Esophagus mucosa (tissue), 1 donor: ENCODE results near the gene HTT. TPM values are rescaled to one million over a fixed set of nuclear protein-coding genes. Genes with fewer than 3 reads are reported as not detected.
"Not testable (repeated sequence)": the region's sequence is repeated elsewhere in the genome, so short reads cannot be mapped to it uniquely, and the experiment has no call there.

Experiments
- ATAC-seq: fragments of 200-7000 bp; cut with Tn5 transposase; one replicate; pipeline ENCODE4 v1.9.1; 2020
- total RNA-seq: library from RNA; stranded (reverse); gene quantifications from one replicate; pipeline ENCODE4 v1.2.4, GENCODE V29; 2023
- donor health status: DM: yes; HTN: yes; CAD: no.

Gene HTT
- total RNA-seq, 1 donor from 2014 or later, result 39.6 TPM

- ATAC-seq, result no peak
Measured at GRCh38 chr4:3123181-3123671, 48.7 kb downstream of the HTT start.

GRCh38 chr4:3124070-3124767 is 49.7 kb downstream of the HTT start:
- no peak for ATAC-seq

GRCh38 chr4:3127112-3127511 is 52.6 kb downstream of the HTT start:
- ATAC-seq, result no peak

GRCh38 chr4:3128058-3128457 is 53.6 kb downstream of the HTT start:
- ATAC-seq, result no peak

GRCh38 chr4:3128976-3129375 is 54.5 kb downstream of the HTT start:
- no peak for ATAC-seq

GRCh38 chr4:3130201-3130600 is 55.7 kb downstream of the HTT start:
- ATAC-seq, result no peak

GRCh38 chr4:3130826-3131225 is 56.3 kb downstream of the HTT start:
- no peak for ATAC-seq

- ATAC-seq, result no peak
Measured at GRCh38 chr4:3134201-3134600, 59.7 kb downstream of the HTT start.

- ATAC-seq, result no peak
Measured at GRCh38 chr4:3135155-3136011, 60.9 kb downstream of the HTT start.

GRCh38 chr4:3136454-3136853 is 62.0 kb downstream of the HTT start:
- no peak for ATAC-seq

- ATAC-seq, result no peak
Measured at GRCh38 chr4:3137908-3138307, 63.4 kb downstream of the HTT start.

GRCh38 chr4:3145234-3145924 is 70.9 kb downstream of the HTT start:
- ATAC-seq, result no peak

GRCh38 chr4:3148926-3149325 is 74.4 kb downstream of the HTT start:
- ATAC-seq, result no peak

GRCh38 chr4:3151238-3151637 is 76.8 kb downstream of the HTT start:
- ATAC-seq, result not testable (repeated sequence)

- ATAC-seq, result no peak
Measured at GRCh38 chr4:3157366-3157765, 82.9 kb downstream of the HTT start.

GRCh38 chr4:3158841-3159240 is 84.4 kb downstream of the HTT start:
- no peak for ATAC-seq

GRCh38 chr4:3160438-3160837 is 86.0 kb downstream of the HTT start:
- ATAC-seq, result no peak

GRCh38 chr4:3161044-3161443 is 86.6 kb downstream of the HTT start:
- ATAC-seq, result not testable (repeated sequence)

GRCh38 chr4:3166434-3166833 is 92.0 kb downstream of the HTT start:
- not testable (repeated sequence) for ATAC-seq

GRCh38 chr4:3168029-3168428 is 93.5 kb downstream of the HTT start:
- ATAC-seq, result peak; percentile 11

GRCh38 chr4:3174371-3175338 is 100.2 kb downstream of the HTT start:
- ATAC-seq, result no peak
